Kidney (tissue), 14 donors: Measurements from ENCODE around the gene TRIP11. TPM values are rescaled to one million over a fixed set of nuclear protein-coding genes. Genes with fewer than 3 reads are reported as not detected.

Experiments
- DNase-seq, 5 donors: peaks; one replicate each; pipeline ENCODE4 v3.0.0-alpha.2; 2013 to 2020
- FAIRE-seq: peaks from 2 replicates; lab custom pipeline; 2012; peaks lifted over from hg19 to GRCh38; lab: Jason Lieb, UNC
- H3K27ac ChIP-seq, 2 donors: one replicate each; pipeline ENCODE4 v1.7.0; 2013; ENCODE audit warnings: low read depth in 2 of 2, low read length in 2 of 2, inconsistent platforms in 1 of 2
- H3K27me3 ChIP-seq: one replicate; pipeline ENCODE4 v1.7.1; 2013; ENCODE audit warnings: low read length, inconsistent platforms; ENCODE audit not compliant: control insufficient read depth, insufficient read depth
- H3K36me3 ChIP-seq, 3 donors: one replicate each; pipeline versions ENCODE4 v1.7.0 to v1.7.1; 2013; ENCODE audit warnings: low read length in 3 of 3, control low read depth in 1 of 3, inconsistent platforms in 1 of 3; ENCODE audit not compliant: insufficient read depth in 3 of 3, control insufficient read depth in 2 of 3
- H3K4me1 ChIP-seq, 3 donors: one replicate each; pipeline versions ENCODE4 v1.7.0 to v1.7.1; 2013; ENCODE audit warnings: low read length in 3 of 3, inconsistent platforms in 1 of 3, low read depth in 1 of 3; ENCODE audit not compliant: control insufficient read depth in 2 of 3, insufficient read depth in 2 of 3
- H3K4me3 ChIP-seq, 3 donors: one replicate each; pipeline versions ENCODE4 v1.7.0 to v1.8.1; 2013; ENCODE audit warnings: low read length in 3 of 3, control low read depth in 1 of 3, inconsistent platforms in 1 of 3
- H3K9ac ChIP-seq, 3 donors: one replicate each; pipeline versions ENCODE4 v1.7.0 to v1.7.1; 2013; ENCODE audit warnings: low read length in 3 of 3, control low read depth in 1 of 3, inconsistent platforms in 1 of 3
- H3K9me3 ChIP-seq, 3 donors: one replicate each; pipeline versions ENCODE4 v1.7.0 to v1.7.1; 2013; ENCODE audit warnings: low read length in 3 of 3, control low read depth in 1 of 3, inconsistent platforms in 1 of 3; ENCODE audit not compliant: control insufficient read depth in 2 of 3, insufficient read depth in 1 of 3
- intact Hi-C: fragments of 100-400 bp; cut with DNase I; formaldehyde crosslinking; loops from one replicate; pipeline ENCODE4 v1.11.1; 2022
- polyA plus RNA-seq: library from polyadenylated mRNA; stranded (reverse); fragments of 350-450 nt; fragmentation: Illumina TruSeq; extraction: RNeasy Lipid Tissue Mini Kit (QIAGEN cat#74804); gene quantifications from one replicate; pipeline ENCODE4 v1.2.3, GENCODE V29; 2014; ENCODE audit warnings: low read depth, low replicate concordance; ENCODE audit not compliant: insufficient read depth
- total RNA-seq: library from RNA; stranded (reverse); fragmentation: NEBNext Ultra II Directional; extraction: Animal tissue kit (Norgen Biotek cat#: 25700); gene quantifications from one replicate; pipeline ENCODE4 v1.2.1, GENCODE V29; 2021
- TF ChIP-seq, protein P1 (sequence below): IDR thresholded peaks from 3 replicates; pipeline ENCODE4 v1.5.1; 2012; ENCODE audit warnings: mild to moderate bottlenecking, moderate library complexity, borderline replicate concordance; ENCODE audit not compliant: insufficient read depth; ENCODE audit errors: extremely low read depth
- donor health status: control.
- donor health status: control.
- donor health status: control.
- donor health status: control.
- donor health status: control.
- donor health status: DM: yes; HTN: yes; CAD: no.
- donor health status: Normal renal cell carcinoma (clear cell type).

The TRIP11 gene
- total and polyA plus RNA-seq, 2 donors from 2014 or later: 6.2 to 71.5 TPM

- Histone ChIP-seq H3K9ac (no peak overlapping the region), H3K27ac (peak overlapping the region in 1 of 2 donors; percentile 6), H3K9me3 (no peaks in the 10 kb centered on the region), H3K36me3 (peaks cover 0 to 5% (median 2%) of the 10 kb centered on the region in 3 donors), H3K27me3 (no peaks in the 10 kb centered on the region), H3K4me3 (no peak overlapping the region), H3K4me1 (peaks cover 0 to 7% (median 3%) of the 10 kb centered on the region in 3 donors)
- intact Hi-C loops: no loop called here
- no peak for FAIRE-seq
- no peak for DNase-seq
- TF ChIP-seq, protein P1, sequence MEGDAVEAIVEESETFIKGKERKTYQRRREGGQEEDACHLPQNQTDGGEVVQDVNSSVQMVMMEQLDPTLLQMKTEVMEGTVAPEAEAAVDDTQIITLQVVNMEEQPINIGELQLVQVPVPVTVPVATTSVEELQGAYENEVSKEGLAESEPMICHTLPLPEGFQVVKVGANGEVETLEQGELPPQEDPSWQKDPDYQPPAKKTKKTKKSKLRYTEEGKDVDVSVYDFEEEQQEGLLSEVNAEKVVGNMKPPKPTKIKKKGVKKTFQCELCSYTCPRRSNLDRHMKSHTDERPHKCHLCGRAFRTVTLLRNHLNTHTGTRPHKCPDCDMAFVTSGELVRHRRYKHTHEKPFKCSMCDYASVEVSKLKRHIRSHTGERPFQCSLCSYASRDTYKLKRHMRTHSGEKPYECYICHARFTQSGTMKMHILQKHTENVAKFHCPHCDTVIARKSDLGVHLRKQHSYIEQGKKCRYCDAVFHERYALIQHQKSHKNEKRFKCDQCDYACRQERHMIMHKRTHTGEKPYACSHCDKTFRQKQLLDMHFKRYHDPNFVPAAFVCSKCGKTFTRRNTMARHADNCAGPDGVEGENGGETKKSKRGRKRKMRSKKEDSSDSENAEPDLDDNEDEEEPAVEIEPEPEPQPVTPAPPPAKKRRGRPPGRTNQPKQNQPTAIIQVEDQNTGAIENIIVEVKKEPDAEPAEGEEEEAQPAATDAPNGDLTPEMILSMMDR: no peak
Measured at GRCh38 chr14:91963465-91963864, 76.4 kb downstream of the TRIP11 start.

GRCh38 chr14:91961297-91962220 is 78.3 kb downstream of the TRIP11 start:
- intact Hi-C loops: no loop called here
- FAIRE-seq: no peak

GRCh38 chr14:91957876-91958313 is 82.0 kb downstream of the TRIP11 start:
- intact Hi-C loops: no loop called here
- TF ChIP-seq, protein P1: no peak
- Histone ChIP-seq H3K9ac (no peak overlapping the region), H3K27ac (no peak overlapping the region), H3K9me3 (no peaks in the 10 kb centered on the region), H3K27me3 (no peaks in the 10 kb centered on the region), H3K4me3 (no peak overlapping the region), H3K36me3 (no peaks in the 10 kb centered on the region), H3K4me1 (peaks cover 0 to 7% (median 0%) of the 10 kb centered on the region in 3 donors)
- DNase-seq (no peak), FAIRE-seq (no peak)

More at GRCh38 chr14:91961297-91962220, 78.3 kb downstream of the TRIP11 start:
- Histone ChIP-seq H3K4me1 (peaks cover 0 to 7% (median 3%) of the 10 kb centered on the region in 3 donors), H3K9ac (no peak overlapping the region), H3K4me3 (no peak overlapping the region), H3K36me3 (no peaks in the 10 kb centered on the region), H3K27ac (no peak overlapping the region), H3K27me3 (no peaks in the 10 kb centered on the region), H3K9me3 (no peaks in the 10 kb centered on the region)
- DNase-seq: peak in 1 of 5 donors; percentile 51
- TF ChIP-seq, protein P1: no peak
